Fibroblast of lung (primary cell): ENCODE results near the gene PAQR5. TPM values are rescaled to one million over a fixed set of nuclear protein-coding genes. Genes with fewer than 3 reads are reported as not detected.
A peak's percentile ranks its signal among the peaks of the same experiment; 100 is the strongest.

Experiments used
- DNase-seq, 2 donors: peaks; one replicate each; pipeline versions ENCODE4 v3.0.0 to v3.0.0-alpha.2; 2010; ENCODE audit warnings: low read depth in 2 of 2
- H2AFZ ChIP-seq: 2 replicates; pipeline ENCODE4 v1.5.1; 2012; ENCODE audit warnings: low read length, control low read depth, inconsistent platforms
- H3K27ac ChIP-seq: 2 replicates; pipeline ENCODE4 v1.5.1; 2011; ENCODE audit warnings: low read length, control low read depth; ENCODE audit not compliant: insufficient read depth
- H3K27me3 ChIP-seq: 2 replicates; pipeline ENCODE4 v1.5.1; 2011; ENCODE audit warnings: mild to moderate bottlenecking, low read length; ENCODE audit not compliant: control insufficient read depth, insufficient read depth
- H3K36me3 ChIP-seq: 2 replicates; pipeline ENCODE4 v1.5.1; 2011; ENCODE audit warnings: low read length; ENCODE audit not compliant: control insufficient read depth, insufficient read depth
- H3K4me1 ChIP-seq: 2 replicates; pipeline ENCODE4 v1.5.1; 2011; ENCODE audit warnings: low read length; ENCODE audit not compliant: control insufficient read depth, insufficient read depth; ENCODE audit errors: extremely low read depth
- H3K4me2 ChIP-seq: 2 replicates; pipeline ENCODE4 v1.5.1; 2011; ENCODE audit warnings: low read length, control low read depth; ENCODE audit not compliant: insufficient read depth; ENCODE audit errors: extremely low read depth
- H3K4me3 ChIP-seq, 4 experiments: fragments of 200-600 bp in 1 of 4; sonication (generic) in 1 of 4; replicated peaks in 1 of 4; 2 replicates each; pipeline ENCODE4 v1.5.1; 2011 to 2016; ENCODE audit warnings: low read length in 4 of 4, low read depth in 3 of 4, mild to moderate bottlenecking in 3 of 4, control low read depth in 2 of 4, inconsistent platforms in 1 of 4, mixed read lengths in 1 of 4; ENCODE audit not compliant: insufficient read depth in 1 of 4; ENCODE audit errors: control extremely low read depth in 1 of 4
- H3K79me2 ChIP-seq: 2 replicates; pipeline ENCODE4 v1.5.1; 2012; ENCODE audit warnings: mild to moderate bottlenecking, low read length, inconsistent platforms; ENCODE audit not compliant: control insufficient read depth, insufficient read depth
- H3K9ac ChIP-seq: 2 replicates; pipeline ENCODE4 v1.5.1; 2011; ENCODE audit warnings: mild to moderate bottlenecking, low read length, control low read depth; ENCODE audit not compliant: insufficient read depth
- H3K9me3 ChIP-seq: 2 replicates; pipeline ENCODE4 v1.5.1; 2012; ENCODE audit warnings: low read depth, low read length; ENCODE audit not compliant: control insufficient read depth, insufficient read depth
- H4K20me1 ChIP-seq: 2 replicates; pipeline ENCODE4 v1.5.1; 2011; ENCODE audit warnings: low read length; ENCODE audit not compliant: control insufficient read depth, insufficient read depth; ENCODE audit errors: extremely low read depth
- CTCF ChIP-seq, 2 donors: IDR thresholded peaks in 1 of 2; conservative IDR thresholded peaks in 1 of 2; 1 replicate in 1 of 2; 2 replicates in 1 of 2; pipeline ENCODE4 v1.5.1; 2011 to 2012; ENCODE audit warnings: low read length in 2 of 2, control low read depth in 1 of 2, inconsistent platforms in 1 of 2, low read depth in 1 of 2, mild to moderate bottlenecking in 1 of 2
- EZH2 ChIP-seq: IDR thresholded peaks from 2 replicates; pipeline ENCODE4 v1.5.1; 2012; ENCODE audit warnings: low read length, control low read depth, mild to moderate bottlenecking; ENCODE audit errors: missing control alignments
- polyA plus RNA-seq, 2 donors: library from polyadenylated mRNA; depleted of rRNA in 1 of 2; stranded (reverse) in 1 of 2; unstranded in 1 of 2; fragments of >200 nt; gene quantifications; 2 replicates each; pipeline ENCODE4 v1.2.1, GENCODE V29; 2011 to 2012; ENCODE audit warnings: missing spikeins in 1 of 2
- total RNA-seq: library from RNA; depleted of rRNA; stranded (reverse); fragments of >200 nt; gene quantifications from 2 replicates; pipeline ENCODE4 v1.2.1, GENCODE V29; 2014

PAQR5 gene
- total and polyA plus RNA-seq, 2 donors (not counting 1 experiment from before 2014, with no cell fraction given): 6.0 to 16.2 TPM

- no peak overlapping the region for H2AFZ ChIP-seq
- H3K9me3 ChIP-seq: no peaks in the 10 kb centered on the region
- no peaks in the 10 kb centered on the region for H3K27me3 ChIP-seq
- no peaks in the 10 kb centered on the region for H3K4me1 ChIP-seq
- H3K27ac ChIP-seq: no peak overlapping the region
- TF ChIP-seq CTCF (conservative IDR thresholded peaks at IDR 0.05 in 1 of 2, IDR thresholded peaks at IDR 0.05 in 1 of 2; ENCODE audit: low read depth in 1 of 2, low read length in 2 of 2) (no peak), EZH2 (no peak)
- DNase-seq: peak in 1 of 2 donors; percentile 85
- H4K20me1 ChIP-seq: no peaks in the 10 kb centered on the region
- no peak overlapping the region for H3K4me3 ChIP-seq
- H3K36me3 ChIP-seq: peaks cover 4% of the 10 kb centered on the region
- no peak overlapping the region for H3K9ac ChIP-seq
- H3K79me2 ChIP-seq: peaks cover 48% of the 10 kb centered on the region
- no peak overlapping the region for H3K4me2 ChIP-seq
Observed at GRCh38 chr15:69421498-69421897, 122.8 kb downstream of the PAQR5 start.

GRCh38 chr15:69422336-69422895 is 123.7 kb downstream of the PAQR5 start:
- TF ChIP-seq EZH2 (no peak), CTCF (conservative IDR thresholded peaks at IDR 0.05 in 1 of 2, IDR thresholded peaks at IDR 0.05 in 1 of 2; ENCODE audit: low read depth in 1 of 2, low read length in 2 of 2) (no peak)
- peak in 1 of 2 donors; percentile 67 for DNase-seq
- H3K4me2 ChIP-seq: no peak overlapping the region
- H3K9me3 ChIP-seq: no peaks in the 10 kb centered on the region
- no peak overlapping the region for H2AFZ ChIP-seq
- peaks cover 41% of the 10 kb centered on the region for H3K79me2 ChIP-seq
- no peaks in the 10 kb centered on the region for H3K4me1 ChIP-seq
- no peak overlapping the region for H3K4me3 ChIP-seq
- no peaks in the 10 kb centered on the region for H3K27me3 ChIP-seq
- no peak overlapping the region for H3K9ac ChIP-seq
- H4K20me1 ChIP-seq: no peaks in the 10 kb centered on the region
- no peak overlapping the region for H3K27ac ChIP-seq
- H3K36me3 ChIP-seq: peaks cover 4% of the 10 kb centered on the region

GRCh38 chr15:69424001-69424400 is 125.3 kb downstream of the PAQR5 start:
- peak in 1 of 2 donors; percentile 63 for DNase-seq
- H3K9me3 ChIP-seq: no peaks in the 10 kb centered on the region
- H3K4me3 ChIP-seq: no peak overlapping the region
- H2AFZ ChIP-seq: no peak overlapping the region
- no peak overlapping the region for H3K9ac ChIP-seq
- H3K79me2 ChIP-seq: peaks cover 26% of the 10 kb centered on the region
- TF ChIP-seq CTCF (conservative IDR thresholded peaks at IDR 0.05 in 1 of 2, IDR thresholded peaks at IDR 0.05 in 1 of 2; ENCODE audit: low read depth in 1 of 2, low read length in 2 of 2) (no peak), EZH2 (no peak)
- no peaks in the 10 kb centered on the region for H3K27me3 ChIP-seq
- no peaks in the 10 kb centered on the region for H3K4me1 ChIP-seq
- no peak overlapping the region for H3K27ac ChIP-seq
- peaks cover 5% of the 10 kb centered on the region for H3K36me3 ChIP-seq
- no peaks in the 10 kb centered on the region for H4K20me1 ChIP-seq
- H3K4me2 ChIP-seq: no peak overlapping the region
